GM23338 (cell line): ENCODE results near the gene LAMB1. TPM values are rescaled to one million over a fixed set of nuclear protein-coding genes. Genes with fewer than 3 reads are reported as not detected.

Source experiments
- ATAC-seq: fragments of 200-7000 bp; cut with Tn5 transposase; 3 replicates; pipeline ENCODE4 v1.9.1; 2020
- DNase-seq: peaks from one replicate; pipeline ENCODE4 v3.0.0-alpha.2; 2015; ENCODE audit warnings: low spot score
- H2AFZ ChIP-seq: fragments of 200-600 bp; sonication (generic); 2 replicates; pipeline ENCODE4 v1.8.0; 2016; ENCODE audit warnings: antibody characterized with exemption, mild to moderate bottlenecking, moderate library complexity
- H3F3A ChIP-seq: fragments of 200-600 bp; sonication (generic); replicated peaks from 2 replicates; pipeline ENCODE4 v1.8.0; 2017; ENCODE audit warnings: antibody characterized with exemption, mixed run types, low read depth
- H3K27ac ChIP-seq: fragments of 200-600 bp; sonication (generic); 2 replicates; pipeline ENCODE4 v1.6.1; 2016; ENCODE audit warnings: low read depth
- H3K27me3 ChIP-seq: fragments of 200-600 bp; sonication (generic); 2 replicates; pipeline ENCODE4 v1.8.0; 2016; ENCODE audit warnings: mild to moderate bottlenecking, mixed run types, moderate library complexity; ENCODE audit not compliant: insufficient read depth
- H3K36me3 ChIP-seq: fragments of 200-600 bp; sonication (generic); 2 replicates; pipeline ENCODE4 v1.8.0; 2016; ENCODE audit warnings: mild to moderate bottlenecking; ENCODE audit not compliant: insufficient read depth
- H3K4me1 ChIP-seq: fragments of 200-600 bp; sonication (generic); 2 replicates; pipeline ENCODE4 v1.8.0; 2016; ENCODE audit warnings: mild to moderate bottlenecking, moderate library complexity; ENCODE audit not compliant: insufficient read depth
- H3K4me2 ChIP-seq: fragments of 200-600 bp; sonication (generic); 2 replicates; pipeline ENCODE4 v1.7.1; 2017; ENCODE audit warnings: mixed run types
- H3K4me3 ChIP-seq: fragments of 200-600 bp; sonication (generic); 2 replicates; pipeline ENCODE4 v1.6.1; 2016; ENCODE audit warnings: mixed run types
- H3K79me2 ChIP-seq: fragments of 200-600 bp; sonication (generic); replicated peaks from 2 replicates; pipeline ENCODE4 v1.8.0; 2017; ENCODE audit warnings: mild to moderate bottlenecking; ENCODE audit not compliant: insufficient read depth
- H3K9me2 ChIP-seq: fragments of 200-600 bp; sonication (generic); 2 replicates; pipeline ENCODE4 v1.8.0; 2017; ENCODE audit not compliant: insufficient read depth
- H4K20me1 ChIP-seq: fragments of 200-600 bp; sonication (generic); replicated peaks from 2 replicates; pipeline ENCODE4 v1.8.0; 2017; ENCODE audit warnings: mild to moderate bottlenecking; ENCODE audit not compliant: insufficient read depth
- H3K27ac Mint-ChIP-seq: 2 replicates; pipeline ENCODE4 v1.8.0; 2020; ENCODE audit warnings: inconsistent platforms, mild to moderate bottlenecking, moderate library complexity, mixed read lengths
- H3K27me3 Mint-ChIP-seq: 3 replicates; pipeline ENCODE4 v1.8.0; 2022; ENCODE audit warnings: low read depth, mild to moderate bottlenecking, moderate library complexity, mixed read lengths, inconsistent platforms; ENCODE audit not compliant: insufficient read depth, poor library complexity
- H3K36me3 Mint-ChIP-seq: 3 replicates; pipeline ENCODE4 v1.8.0; 2021; ENCODE audit warnings: low read depth, mild to moderate bottlenecking, inconsistent platforms, moderate library complexity, mixed read lengths
- H3K4me1 Mint-ChIP-seq: 3 replicates; pipeline ENCODE4 v1.8.0; 2020; ENCODE audit warnings: mild to moderate bottlenecking, inconsistent platforms, mixed read lengths
- H3K4me3 Mint-ChIP-seq: 3 replicates; pipeline ENCODE4 v1.8.0; 2021; ENCODE audit warnings: moderate library complexity, mild to moderate bottlenecking, inconsistent platforms, mixed read lengths
- H3K9me3 Mint-ChIP-seq: 3 replicates; pipeline ENCODE4 v1.8.0; 2020; ENCODE audit warnings: moderate library complexity, mild to moderate bottlenecking, inconsistent platforms, mixed read lengths
- CREB1 ChIP-seq: fragments of 250-450 bp; sonication (Bioruptor Pico); IDR thresholded peaks from 2 replicates; pipeline ENCODE4 v1.5.0; 2020; ENCODE audit warnings: low read depth, mild to moderate bottlenecking, moderate library complexity
- EZH2 ChIP-seq: fragments of 200-600 bp; sonication (generic); IDR thresholded peaks from one replicate; pipeline ENCODE4 v1.8.0; 2017; ENCODE audit warnings: antibody characterized with exemption, mild to moderate bottlenecking, low read depth; ENCODE audit not compliant: unreplicated experiment
- EZH2phosphoT487 ChIP-seq: fragments of 200-600 bp; sonication (generic); IDR thresholded peaks from one replicate; pipeline ENCODE4 v1.8.1; 2018; ENCODE audit warnings: antibody characterized with exemption; ENCODE audit not compliant: unreplicated experiment
- JUNB ChIP-seq: IDR thresholded peaks from one replicate; pipeline ENCODE4 v1.6.1; 2016; ENCODE audit warnings: antibody characterized with exemption; ENCODE audit not compliant: unreplicated experiment
- NANOG ChIP-seq: IDR thresholded peaks from 2 replicates; pipeline ENCODE4 v1.6.1; 2016; ENCODE audit warnings: antibody characterized with exemption, borderline replicate concordance
- POLR2AphosphoS5 ChIP-seq: IDR thresholded peaks from 2 replicates; pipeline ENCODE4 v1.6.1; 2016; ENCODE audit warnings: antibody characterized with exemption, low read depth
- REST ChIP-seq: IDR thresholded peaks from one replicate; pipeline ENCODE4 v1.6.1; 2018; ENCODE audit warnings: antibody characterized with exemption; ENCODE audit not compliant: unreplicated experiment
- STAT1 ChIP-seq: IDR thresholded peaks from one replicate; pipeline ENCODE4 v1.6.1; 2016; ENCODE audit warnings: antibody characterized with exemption; ENCODE audit not compliant: unreplicated experiment
- ZNF114 ChIP-seq: fragments of 250-450 bp; sonication (Bioruptor Pico); IDR thresholded peaks from 2 replicates; pipeline ENCODE4 v1.5.0; 2020; ENCODE audit warnings: mild to moderate bottlenecking, moderate library complexity
- ZNF331 ChIP-seq: fragments of 250-450 bp; sonication (Bioruptor Pico); IDR thresholded peaks from 2 replicates; pipeline ENCODE4 v1.5.0; 2020; ENCODE audit warnings: low read depth, mild to moderate bottlenecking, moderate library complexity
- polyA plus RNA-seq: library from polyadenylated mRNA; unstranded; fragments of >200 nt; fragmentation: Nextera tagmentation; extraction: Ambion mirVana; gene quantifications from 2 replicates; pipeline ENCODE4 v1.2.1, GENCODE V29; 2016
- total RNA-seq: library from RNA; depleted of rRNA; stranded (reverse); fragments of >200 nt; shearing (Covaris generic); gene quantifications from 2 replicates; pipeline ENCODE4 v1.2.3, GENCODE V29; 2014
- TF ChIP-seq, protein P1 (sequence below): IDR thresholded peaks from 2 replicates; pipeline ENCODE4 v1.6.1; 2016; ENCODE audit warnings: antibody characterized with exemption
- TF ChIP-seq, protein P2 (sequence below), 2 experiments: fragments of 200-600 bp in 1 of 2; sonication (generic) in 1 of 2; conservative IDR thresholded peaks; 2 replicates each; pipeline versions ENCODE4 v1.5.1 to v1.6.1; 2016 to 2017; ENCODE audit warnings: antibody characterized with exemption in 2 of 2, low read depth in 2 of 2, mild to moderate bottlenecking in 2 of 2, moderate library complexity in 1 of 2
- TF ChIP-seq, protein P3 (sequence below): fragments of 250-450 bp; sonication (Bioruptor Pico); IDR thresholded peaks from 2 replicates; pipeline ENCODE4 v1.5.0; 2020; ENCODE audit warnings: mild to moderate bottlenecking, moderate library complexity

The LAMB1 gene
- total and polyA plus RNA-seq, 2 experiments from 2014 or later, result 53.5 to 57.8 TPM

GRCh38 chr7:107998660-107999480, 4.1 kb downstream of the LAMB1 start:
- Mint-ChIP-seq H3K36me3 (peaks cover 3% of the 10 kb centered on the region; the same call in 2 of the 3 replicates), H3K27ac (no peak overlapping the region), H3K9me3 (peaks cover 4% of the 10 kb centered on the region; the same call in 2 of the 3 replicates), H3K4me3 (no peak overlapping the region), H3K27me3 (peaks cover 33% of the 10 kb centered on the region), H3K4me1 (peaks cover 31% of the 10 kb centered on the region)
- peaks cover 6% of the 10 kb centered on the region; the same call in 1 of the 2 replicates for H3F3A ChIP-seq
- H3K4me2 ChIP-seq, result no peak overlapping the region
- H3K27me3 ChIP-seq, result peaks cover 35% of the 10 kb centered on the region
- H4K20me1 ChIP-seq, result no peaks in the 10 kb centered on the region
- H3K9me2 ChIP-seq, result no peaks in the 10 kb centered on the region
- H3K36me3 ChIP-seq, result peaks cover 4% of the 10 kb centered on the region; the same call in 1 of the 2 replicates
- no peak overlapping the region for H3K4me3 ChIP-seq
- no peak overlapping the region for H2AFZ ChIP-seq
- DNase-seq (no peak), ATAC-seq (no peak)
- H3K4me1 ChIP-seq, result peaks cover 33% of the 10 kb centered on the region
- TF ChIP-seq ZNF114 (no peak), EZH2 (no peak), CREB1 (CRISPR knock-in tag) (no peak), EZH2phosphoT487 (no peak), POLR2AphosphoS5 (no peak), NANOG (no peak), STAT1 (no peak), REST (no peak), ZNF331 (no peak), JUNB (no peak)
- TF ChIP-seq, protein P1, sequence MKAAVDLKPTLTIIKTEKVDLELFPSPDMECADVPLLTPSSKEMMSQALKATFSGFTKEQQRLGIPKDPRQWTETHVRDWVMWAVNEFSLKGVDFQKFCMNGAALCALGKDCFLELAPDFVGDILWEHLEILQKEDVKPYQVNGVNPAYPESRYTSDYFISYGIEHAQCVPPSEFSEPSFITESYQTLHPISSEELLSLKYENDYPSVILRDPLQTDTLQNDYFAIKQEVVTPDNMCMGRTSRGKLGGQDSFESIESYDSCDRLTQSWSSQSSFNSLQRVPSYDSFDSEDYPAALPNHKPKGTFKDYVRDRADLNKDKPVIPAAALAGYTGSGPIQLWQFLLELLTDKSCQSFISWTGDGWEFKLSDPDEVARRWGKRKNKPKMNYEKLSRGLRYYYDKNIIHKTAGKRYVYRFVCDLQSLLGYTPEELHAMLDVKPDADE, result no peak
- TF ChIP-seq, protein P2, sequence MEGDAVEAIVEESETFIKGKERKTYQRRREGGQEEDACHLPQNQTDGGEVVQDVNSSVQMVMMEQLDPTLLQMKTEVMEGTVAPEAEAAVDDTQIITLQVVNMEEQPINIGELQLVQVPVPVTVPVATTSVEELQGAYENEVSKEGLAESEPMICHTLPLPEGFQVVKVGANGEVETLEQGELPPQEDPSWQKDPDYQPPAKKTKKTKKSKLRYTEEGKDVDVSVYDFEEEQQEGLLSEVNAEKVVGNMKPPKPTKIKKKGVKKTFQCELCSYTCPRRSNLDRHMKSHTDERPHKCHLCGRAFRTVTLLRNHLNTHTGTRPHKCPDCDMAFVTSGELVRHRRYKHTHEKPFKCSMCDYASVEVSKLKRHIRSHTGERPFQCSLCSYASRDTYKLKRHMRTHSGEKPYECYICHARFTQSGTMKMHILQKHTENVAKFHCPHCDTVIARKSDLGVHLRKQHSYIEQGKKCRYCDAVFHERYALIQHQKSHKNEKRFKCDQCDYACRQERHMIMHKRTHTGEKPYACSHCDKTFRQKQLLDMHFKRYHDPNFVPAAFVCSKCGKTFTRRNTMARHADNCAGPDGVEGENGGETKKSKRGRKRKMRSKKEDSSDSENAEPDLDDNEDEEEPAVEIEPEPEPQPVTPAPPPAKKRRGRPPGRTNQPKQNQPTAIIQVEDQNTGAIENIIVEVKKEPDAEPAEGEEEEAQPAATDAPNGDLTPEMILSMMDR (conservative IDR thresholded peaks at IDR 0.05; ENCODE audit: low read depth in 2 of 2), result no peak
- TF ChIP-seq, protein P3, sequence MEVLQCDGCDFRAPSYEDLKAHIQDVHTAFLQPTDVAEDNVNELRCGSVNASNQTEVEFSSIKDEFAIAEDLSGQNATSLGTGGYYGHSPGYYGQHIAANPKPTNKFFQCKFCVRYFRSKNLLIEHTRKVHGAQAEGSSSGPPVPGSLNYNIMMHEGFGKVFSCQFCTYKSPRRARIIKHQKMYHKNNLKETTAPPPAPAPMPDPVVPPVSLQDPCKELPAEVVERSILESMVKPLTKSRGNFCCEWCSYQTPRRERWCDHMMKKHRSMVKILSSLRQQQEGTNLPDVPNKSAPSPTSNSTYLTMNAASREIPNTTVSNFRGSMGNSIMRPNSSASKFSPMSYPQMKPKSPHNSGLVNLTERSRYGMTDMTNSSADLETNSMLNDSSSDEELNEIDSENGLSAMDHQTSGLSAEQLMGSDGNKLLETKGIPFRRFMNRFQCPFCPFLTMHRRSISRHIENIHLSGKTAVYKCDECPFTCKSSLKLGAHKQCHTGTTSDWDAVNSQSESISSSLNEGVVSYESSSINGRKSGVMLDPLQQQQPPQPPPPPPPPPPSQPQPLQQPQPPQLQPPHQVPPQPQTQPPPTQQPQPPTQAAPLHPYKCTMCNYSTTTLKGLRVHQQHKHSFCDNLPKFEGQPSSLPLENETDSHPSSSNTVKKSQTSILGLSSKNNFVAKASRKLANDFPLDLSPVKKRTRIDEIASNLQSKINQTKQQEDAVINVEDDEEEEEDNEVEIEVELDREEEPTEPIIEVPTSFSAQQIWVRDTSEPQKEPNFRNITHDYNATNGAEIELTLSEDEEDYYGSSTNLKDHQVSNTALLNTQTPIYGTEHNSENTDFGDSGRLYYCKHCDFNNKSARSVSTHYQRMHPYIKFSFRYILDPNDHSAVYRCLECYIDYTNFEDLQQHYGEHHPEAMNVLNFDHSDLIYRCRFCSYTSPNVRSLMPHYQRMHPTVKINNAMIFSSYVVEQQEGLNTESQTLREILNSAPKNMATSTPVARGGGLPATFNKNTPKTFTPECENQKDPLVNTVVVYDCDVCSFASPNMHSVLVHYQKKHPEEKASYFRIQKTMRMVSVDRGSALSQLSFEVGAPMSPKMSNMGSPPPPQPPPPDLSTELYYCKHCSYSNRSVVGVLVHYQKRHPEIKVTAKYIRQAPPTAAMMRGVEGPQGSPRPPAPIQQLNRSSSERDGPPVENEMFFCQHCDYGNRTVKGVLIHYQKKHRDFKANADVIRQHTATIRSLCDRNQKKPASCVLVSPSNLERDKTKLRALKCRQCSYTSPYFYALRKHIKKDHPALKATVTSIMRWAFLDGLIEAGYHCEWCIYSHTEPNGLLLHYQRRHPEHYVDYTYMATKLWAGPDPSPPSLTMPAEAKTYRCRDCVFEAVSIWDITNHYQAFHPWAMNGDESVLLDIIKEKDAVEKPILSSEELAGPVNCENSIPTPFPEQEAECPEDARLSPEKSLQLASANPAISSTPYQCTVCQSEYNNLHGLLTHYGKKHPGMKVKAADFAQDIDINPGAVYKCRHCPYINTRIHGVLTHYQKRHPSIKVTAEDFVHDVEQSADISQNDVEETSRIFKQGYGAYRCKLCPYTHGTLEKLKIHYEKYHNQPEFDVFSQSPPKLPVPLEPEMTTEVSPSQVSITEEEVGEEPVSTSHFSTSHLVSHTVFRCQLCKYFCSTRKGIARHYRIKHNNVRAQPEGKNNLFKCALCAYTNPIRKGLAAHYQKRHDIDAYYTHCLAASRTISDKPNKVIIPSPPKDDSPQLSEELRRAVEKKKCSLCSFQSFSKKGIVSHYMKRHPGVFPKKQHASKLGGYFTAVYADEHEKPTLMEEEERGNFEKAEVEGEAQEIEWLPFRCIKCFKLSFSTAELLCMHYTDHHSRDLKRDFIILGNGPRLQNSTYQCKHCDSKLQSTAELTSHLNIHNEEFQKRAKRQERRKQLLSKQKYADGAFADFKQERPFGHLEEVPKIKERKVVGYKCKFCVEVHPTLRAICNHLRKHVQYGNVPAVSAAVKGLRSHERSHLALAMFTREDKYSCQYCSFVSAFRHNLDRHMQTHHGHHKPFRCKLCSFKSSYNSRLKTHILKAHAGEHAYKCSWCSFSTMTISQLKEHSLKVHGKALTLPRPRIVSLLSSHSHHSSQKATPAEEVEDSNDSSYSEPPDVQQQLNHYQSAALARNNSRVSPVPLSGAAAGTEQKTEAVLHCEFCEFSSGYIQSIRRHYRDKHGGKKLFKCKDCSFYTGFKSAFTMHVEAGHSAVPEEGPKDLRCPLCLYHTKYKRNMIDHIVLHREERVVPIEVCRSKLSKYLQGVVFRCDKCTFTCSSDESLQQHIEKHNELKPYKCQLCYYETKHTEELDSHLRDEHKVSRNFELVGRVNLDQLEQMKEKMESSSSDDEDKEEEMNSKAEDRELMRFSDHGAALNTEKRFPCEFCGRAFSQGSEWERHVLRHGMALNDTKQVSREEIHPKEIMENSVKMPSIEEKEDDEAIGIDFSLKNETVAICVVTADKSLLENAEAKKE (CRISPR knock-in tag), result no peak
- H3K27ac ChIP-seq, result no peak overlapping the region; the same call in 1 of the 2 replicates
- no peaks in the 10 kb centered on the region for H3K79me2 ChIP-seq
